Measurements from ENCODE around the gene GRID2IP. TPM values are rescaled to one million over a fixed set of nuclear protein-coding genes. Genes with fewer than 3 reads are reported as not detected.

The GRID2IP gene
- total and polyA plus RNA-seq, 2 donors from 2014 or later, result 0.11 to 0.76 TPM

DNA sequence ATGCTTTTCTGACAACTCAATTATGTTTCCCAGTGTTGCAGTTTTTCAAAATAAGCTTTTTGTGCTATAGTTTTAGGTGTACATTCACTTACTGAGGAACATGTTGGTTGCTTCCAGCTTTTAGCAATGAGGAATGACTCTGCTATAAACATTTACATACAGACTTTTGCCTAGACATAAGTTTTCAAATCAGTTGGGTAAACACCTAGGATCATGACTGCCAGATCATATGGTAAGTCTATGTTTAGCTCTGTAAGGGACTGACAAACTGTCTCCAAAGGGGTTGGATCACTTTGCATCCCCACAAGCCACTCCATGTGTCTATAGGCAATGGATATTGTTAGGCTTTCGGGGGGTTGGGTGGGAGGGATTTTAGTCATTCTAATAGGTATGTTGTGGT is 10.8 kb upstream of the GRID2IP start:
- intact Hi-C loops (cut with DNase I), result no loop called here
- H3K4me3 ChIP-seq (ENCODE audit: low read length in 3 of 3), result no peak overlapping the region
- H3K9me3 ChIP-seq (ENCODE audit: control insufficient read depth in 2 of 3, insufficient read depth in 1 of 3, low read length in 3 of 3), result no peaks in the 10 kb centered on the region
- DNase-seq (no peak), FAIRE-seq (no peak)
- no peaks in the 10 kb centered on the region for H3K27me3 ChIP-seq (ENCODE audit: control insufficient read depth, insufficient read depth, low read length)
- no peaks in the 10 kb centered on the region for H3K4me1 ChIP-seq (ENCODE audit: control insufficient read depth in 2 of 3, insufficient read depth in 2 of 3, low read depth in 1 of 3, low read length in 3 of 3)
- H3K9ac ChIP-seq (ENCODE audit: low read length in 3 of 3), result no peak overlapping the region
- no peak overlapping the region for H3K27ac ChIP-seq (ENCODE audit: low read depth in 2 of 2, low read length in 2 of 2)
- H3K36me3 ChIP-seq (ENCODE audit: control insufficient read depth in 2 of 3, insufficient read depth in 3 of 3, low read length in 3 of 3), result no peaks in the 10 kb centered on the region
- TF ChIP-seq, protein P1, sequence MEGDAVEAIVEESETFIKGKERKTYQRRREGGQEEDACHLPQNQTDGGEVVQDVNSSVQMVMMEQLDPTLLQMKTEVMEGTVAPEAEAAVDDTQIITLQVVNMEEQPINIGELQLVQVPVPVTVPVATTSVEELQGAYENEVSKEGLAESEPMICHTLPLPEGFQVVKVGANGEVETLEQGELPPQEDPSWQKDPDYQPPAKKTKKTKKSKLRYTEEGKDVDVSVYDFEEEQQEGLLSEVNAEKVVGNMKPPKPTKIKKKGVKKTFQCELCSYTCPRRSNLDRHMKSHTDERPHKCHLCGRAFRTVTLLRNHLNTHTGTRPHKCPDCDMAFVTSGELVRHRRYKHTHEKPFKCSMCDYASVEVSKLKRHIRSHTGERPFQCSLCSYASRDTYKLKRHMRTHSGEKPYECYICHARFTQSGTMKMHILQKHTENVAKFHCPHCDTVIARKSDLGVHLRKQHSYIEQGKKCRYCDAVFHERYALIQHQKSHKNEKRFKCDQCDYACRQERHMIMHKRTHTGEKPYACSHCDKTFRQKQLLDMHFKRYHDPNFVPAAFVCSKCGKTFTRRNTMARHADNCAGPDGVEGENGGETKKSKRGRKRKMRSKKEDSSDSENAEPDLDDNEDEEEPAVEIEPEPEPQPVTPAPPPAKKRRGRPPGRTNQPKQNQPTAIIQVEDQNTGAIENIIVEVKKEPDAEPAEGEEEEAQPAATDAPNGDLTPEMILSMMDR (IDR thresholded peaks at IDR 0.05; ENCODE audit: borderline replicate concordance, extremely low read depth, insufficient read depth), result no peak

- Histone ChIP-seq H3K4me3 (ENCODE audit: low read length in 3 of 3) (no peak overlapping the region), H3K4me1 (ENCODE audit: control insufficient read depth in 2 of 3, insufficient read depth in 2 of 3, low read depth in 1 of 3, low read length in 3 of 3) (no peaks in the 10 kb centered on the region), H3K27me3 (ENCODE audit: control insufficient read depth, insufficient read depth, low read length) (no peaks in the 10 kb centered on the region), H3K9ac (ENCODE audit: low read length in 3 of 3) (no peak overlapping the region), H3K27ac (ENCODE audit: low read depth in 2 of 2, low read length in 2 of 2) (no peak overlapping the region), H3K9me3 (ENCODE audit: control insufficient read depth in 2 of 3, insufficient read depth in 1 of 3, low read length in 3 of 3) (no peaks in the 10 kb centered on the region), H3K36me3 (ENCODE audit: control insufficient read depth in 2 of 3, insufficient read depth in 3 of 3, low read length in 3 of 3) (no peaks in the 10 kb centered on the region)
- intact Hi-C loops (cut with DNase I), result no loop called here
- no peak for FAIRE-seq
- TF ChIP-seq, protein P1 (IDR thresholded peaks at IDR 0.05; ENCODE audit: borderline replicate concordance, extremely low read depth, insufficient read depth), result no peak
- DNase-seq, result no peak
Observed at GRCh38 chr7:6559896-6560295, 8.6 kb upstream of the GRID2IP start.

DNA sequence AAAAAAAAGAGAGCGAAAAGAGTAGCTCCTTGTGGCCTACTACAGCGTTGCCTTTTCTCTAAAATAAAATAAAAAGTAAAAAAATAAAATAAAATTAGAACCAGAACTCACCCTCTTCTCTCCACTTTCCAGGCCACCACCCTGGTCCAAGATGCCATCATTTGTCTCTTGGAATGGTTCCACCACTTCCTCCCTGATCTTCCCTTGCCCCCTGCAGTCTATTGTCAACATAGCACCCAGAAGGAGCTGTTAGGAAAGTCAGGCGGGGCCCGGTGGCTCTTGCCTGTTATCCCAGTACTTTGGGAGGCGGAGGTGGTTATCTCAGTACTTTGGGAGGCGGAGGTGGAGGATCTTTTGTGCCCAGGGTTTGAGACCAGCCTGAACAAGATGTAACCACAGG is 7.6 kb upstream of the GRID2IP start:
- no peak overlapping the region for H3K9ac ChIP-seq (ENCODE audit: low read length in 3 of 3)
- intact Hi-C loops (cut with DNase I), result no loop called here
- H3K36me3 ChIP-seq (ENCODE audit: control insufficient read depth in 2 of 3, insufficient read depth in 3 of 3, low read length in 3 of 3), result no peaks in the 10 kb centered on the region
- DNase-seq, result peak in 2 of 5 donors; percentile 24 to 58
- H3K4me1 ChIP-seq (ENCODE audit: control insufficient read depth in 2 of 3, insufficient read depth in 2 of 3, low read depth in 1 of 3, low read length in 3 of 3), result no peaks in the 10 kb centered on the region
- H3K27ac ChIP-seq (ENCODE audit: low read depth in 2 of 2, low read length in 2 of 2), result no peak overlapping the region
- FAIRE-seq, result no peak
- no peaks in the 10 kb centered on the region for H3K27me3 ChIP-seq (ENCODE audit: control insufficient read depth, insufficient read depth, low read length)
- H3K4me3 ChIP-seq (ENCODE audit: low read length in 3 of 3), result no peak overlapping the region
- TF ChIP-seq, protein P1 (IDR thresholded peaks at IDR 0.05; ENCODE audit: borderline replicate concordance, extremely low read depth, insufficient read depth), result no peak
- no peaks in the 10 kb centered on the region for H3K9me3 ChIP-seq (ENCODE audit: control insufficient read depth in 2 of 3, insufficient read depth in 1 of 3, low read length in 3 of 3)

DNA sequence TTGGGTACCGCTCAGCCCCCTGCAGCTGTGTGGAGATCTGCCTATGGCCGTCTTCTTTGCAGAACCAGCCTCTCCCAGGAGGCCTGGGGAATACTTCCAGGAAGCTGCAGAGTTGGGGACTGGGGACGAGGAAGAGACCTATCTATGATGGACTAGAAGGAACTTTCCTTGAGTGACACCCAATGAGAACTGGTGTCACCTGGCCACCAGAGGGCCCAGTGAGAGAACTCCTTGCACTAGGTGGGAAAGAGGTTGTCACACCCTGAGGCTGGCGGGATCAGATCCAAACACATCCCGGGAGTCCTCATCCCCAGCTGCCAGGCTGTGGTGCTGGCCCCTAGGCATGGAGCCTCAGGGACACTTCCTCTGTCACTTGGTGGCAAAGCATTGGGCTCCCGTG is 4.9 kb upstream of the GRID2IP start:
- no peak overlapping the region for H3K27ac ChIP-seq (ENCODE audit: low read depth in 2 of 2, low read length in 2 of 2)
- FAIRE-seq, result no peak
- no peak overlapping the region for H3K9ac ChIP-seq (ENCODE audit: low read length in 3 of 3)
- H3K27me3 ChIP-seq (ENCODE audit: control insufficient read depth, insufficient read depth, low read length), result no peaks in the 10 kb centered on the region
- DNase-seq, result no peak
- H3K4me3 ChIP-seq (ENCODE audit: low read length in 3 of 3), result no peak overlapping the region
- no peaks in the 10 kb centered on the region for H3K4me1 ChIP-seq (ENCODE audit: control insufficient read depth in 2 of 3, insufficient read depth in 2 of 3, low read depth in 1 of 3, low read length in 3 of 3)
- TF ChIP-seq, protein P1 (IDR thresholded peaks at IDR 0.05; ENCODE audit: borderline replicate concordance, extremely low read depth, insufficient read depth), result no peak
- intact Hi-C loops (cut with DNase I), result no loop called here
- no peaks in the 10 kb centered on the region for H3K9me3 ChIP-seq (ENCODE audit: control insufficient read depth in 2 of 3, insufficient read depth in 1 of 3, low read length in 3 of 3)
- H3K36me3 ChIP-seq (ENCODE audit: control insufficient read depth in 2 of 3, insufficient read depth in 3 of 3, low read length in 3 of 3), result no peaks in the 10 kb centered on the region
